ENCODE measurements around the gene EMD. TPM values are rescaled to one million over a fixed set of nuclear protein-coding genes. Genes with fewer than 3 reads are reported as not detected.
"Not testable (repeated sequence)": the region's sequence is repeated elsewhere in the genome, so short reads cannot be mapped to it uniquely, and the experiment has no call there.

The EMD gene
- total RNA-seq, 1 experiment from 2014 or later, result 69.3 TPM

DNA sequence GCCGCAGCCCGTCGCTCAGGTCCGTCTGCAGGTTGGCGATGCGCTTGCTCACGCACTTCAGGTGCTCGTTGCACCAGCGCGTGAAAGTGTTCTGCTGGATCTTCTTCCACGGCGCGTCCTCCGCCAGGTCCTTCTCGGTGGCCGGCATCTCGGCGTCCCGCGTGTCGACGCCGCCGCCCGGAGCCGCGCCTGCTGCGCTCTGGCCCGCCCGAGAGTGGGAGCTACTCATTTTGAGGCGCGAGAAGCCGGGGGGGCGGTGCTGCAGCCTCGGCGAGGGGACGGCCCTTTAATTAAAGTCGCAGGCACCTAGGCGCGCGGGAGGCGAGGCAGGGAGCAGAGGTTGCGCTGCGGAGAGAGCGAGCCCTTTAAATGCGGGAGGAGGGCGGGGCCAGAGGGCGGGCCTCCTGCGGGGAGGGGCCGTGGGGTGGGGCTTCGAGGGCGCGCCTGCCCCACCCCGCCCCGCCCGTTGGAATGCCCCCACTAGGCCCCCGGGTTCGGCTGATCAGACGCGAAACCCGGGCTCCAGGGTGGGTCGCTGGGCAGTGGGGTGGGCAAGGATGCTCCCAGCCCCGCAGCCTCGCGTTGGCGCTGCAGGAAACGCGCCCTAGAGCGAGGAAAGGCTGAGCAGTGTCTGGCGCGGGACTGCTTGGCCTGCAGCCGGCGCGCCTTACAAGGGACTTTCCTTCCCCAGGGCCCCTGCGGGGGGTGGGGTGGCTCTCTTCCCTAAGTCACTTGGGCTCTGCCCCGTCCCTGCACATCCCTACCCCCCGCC lies 7.9 kb upstream of the EMD start:
- DNase-seq (ENCODE audit: low spot score), result peak; percentile 93

DNA sequence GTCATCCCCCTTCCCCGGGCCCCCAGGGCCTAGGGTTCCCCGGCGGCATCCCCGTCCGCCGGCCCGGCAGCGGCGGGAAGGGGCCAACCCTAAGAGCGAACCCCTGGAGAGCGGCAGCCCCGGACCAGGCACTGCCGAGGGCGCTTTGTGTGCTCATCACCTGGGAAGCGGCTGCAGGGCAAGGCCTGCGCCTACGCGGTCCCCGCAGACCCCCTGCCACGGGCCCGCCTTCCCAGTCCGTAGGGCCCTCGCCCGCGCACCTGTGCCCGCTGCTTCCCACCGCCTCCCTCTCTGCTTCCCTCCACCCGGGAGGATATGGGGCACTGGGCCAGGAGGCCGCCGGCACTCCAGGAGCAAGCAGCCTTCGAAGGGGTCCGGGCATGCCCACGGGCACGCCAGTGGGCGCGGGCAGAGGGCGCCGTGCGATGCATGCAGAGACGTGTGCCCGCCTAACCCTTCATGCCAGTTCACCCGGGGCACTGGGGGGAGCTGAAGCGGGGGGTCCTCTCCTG lies 7.2 kb upstream of the EMD start:
- DNase-seq (ENCODE audit: low spot score), result no peak

DNA sequence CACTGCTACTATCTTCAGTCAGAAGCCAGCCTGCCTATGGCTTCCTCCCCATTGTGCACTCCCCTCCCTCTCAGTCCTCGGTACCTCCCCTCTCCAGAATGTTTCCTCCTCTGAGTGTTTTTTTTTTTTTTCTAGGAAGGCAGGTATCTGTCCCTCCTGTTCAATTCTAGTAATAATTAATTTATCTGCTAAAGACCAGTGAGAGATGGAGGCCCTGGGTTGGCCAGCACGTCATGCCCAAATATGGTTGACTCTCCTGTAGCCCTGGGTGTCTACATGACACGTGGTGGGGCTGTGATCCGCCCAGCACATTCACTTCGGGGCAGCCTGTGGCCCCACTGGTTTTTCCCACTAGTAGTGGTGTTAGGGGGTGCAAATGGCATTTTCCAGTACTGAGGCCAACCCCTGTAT lies 6.5 kb upstream of the EMD start:
- DNase-seq (ENCODE audit: low spot score), result no peak

DNA sequence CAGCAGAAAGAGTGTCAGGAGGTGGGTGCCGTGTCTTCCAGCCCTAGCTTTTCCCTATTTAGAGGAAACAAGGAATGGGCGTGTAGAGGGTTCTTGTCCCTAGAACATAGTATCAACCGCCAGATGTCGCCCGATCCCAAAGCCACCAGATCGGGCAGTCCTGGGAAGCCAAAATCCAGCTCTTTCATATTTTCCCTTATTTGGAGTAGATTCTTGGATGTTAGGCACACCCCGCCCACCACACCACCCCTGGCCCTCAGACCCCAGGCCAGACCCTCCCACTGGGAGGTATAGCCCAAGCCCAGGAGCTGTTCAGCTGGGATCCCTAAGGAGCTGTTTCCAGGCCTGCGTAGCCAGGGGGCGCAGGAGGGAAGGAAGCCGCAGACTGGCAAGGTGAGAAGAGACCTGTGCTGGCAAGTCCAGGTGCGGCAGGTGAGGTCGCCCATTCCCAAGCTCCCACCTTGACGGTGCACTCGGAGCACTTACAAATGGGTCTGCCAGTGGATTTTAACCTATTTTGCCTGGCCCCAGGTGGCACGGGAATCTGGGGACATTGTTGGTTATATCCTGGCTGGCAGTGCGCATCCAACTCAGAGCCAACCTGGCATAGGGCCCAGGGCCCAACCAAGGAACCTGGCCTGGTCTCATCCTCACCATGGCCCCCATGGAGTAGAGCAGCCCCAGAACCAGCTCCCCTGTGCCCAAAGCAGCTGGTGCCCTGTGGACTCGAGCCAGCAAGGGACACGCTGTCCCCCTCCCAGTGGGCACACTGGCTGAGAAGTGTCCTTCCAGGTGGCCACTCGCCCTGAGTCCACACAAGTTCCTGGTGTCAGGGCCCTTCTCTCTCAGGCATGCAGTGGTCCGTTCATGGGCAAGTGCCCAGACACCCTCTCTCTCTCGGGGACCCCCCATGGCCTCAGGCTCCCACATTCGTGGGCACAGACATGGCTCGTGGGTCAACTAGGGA lies 5.5 kb upstream of the EMD start:
- peak; percentile 78 for DNase-seq (ENCODE audit: low spot score)

DNA sequence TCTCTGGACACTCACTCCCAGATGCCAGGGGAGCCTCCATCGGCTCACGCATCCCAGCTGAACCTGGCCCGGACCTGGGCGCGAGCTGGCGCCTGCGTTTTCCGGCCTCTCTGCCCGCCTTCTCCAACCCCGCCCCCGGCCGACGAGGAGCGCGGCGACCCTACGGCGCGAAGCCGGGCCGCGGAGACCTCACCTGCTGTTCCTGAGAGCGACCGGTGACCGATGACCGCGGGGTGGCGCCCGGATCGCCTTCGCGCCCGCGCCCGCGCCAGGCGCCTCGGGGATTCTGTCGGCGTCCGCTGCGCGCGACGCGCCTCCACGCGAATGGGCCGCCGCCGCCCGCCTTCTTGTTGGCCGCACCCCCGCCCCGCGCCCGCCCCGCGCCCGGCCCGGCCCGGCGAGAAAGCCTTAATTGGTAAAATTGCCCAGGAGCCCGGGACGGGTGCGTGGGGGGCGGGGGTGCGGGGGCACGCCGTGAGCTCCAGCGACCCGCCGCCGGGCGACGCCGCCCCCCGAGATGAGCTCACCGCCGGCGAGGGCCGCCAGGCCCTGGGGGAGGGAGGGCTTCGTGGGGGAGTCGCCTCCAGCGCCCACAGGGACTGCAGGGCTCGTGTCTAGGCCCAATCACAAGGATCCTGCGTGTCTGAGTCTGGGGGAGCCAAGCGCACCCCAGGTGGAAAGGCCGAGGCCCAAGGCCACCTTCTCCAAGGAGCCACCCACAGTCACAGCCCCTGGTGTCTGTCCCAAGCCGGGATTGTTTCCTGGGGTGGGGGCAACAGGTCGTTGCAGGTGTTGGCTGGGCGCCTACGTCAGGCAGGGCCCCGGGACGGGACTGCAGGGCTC lies 4.6 kb upstream of the EMD start, which contains the start of gene FLNA:
FLNA (minus strand) TSS at position 322 of the 843 bp plus-strand sequence. CDS start 3,389 bp downstream, outside the sequence.
- no peak for DNase-seq (ENCODE audit: low spot score)

GRCh38 chrX:154375156-154375504 lies 4.0 kb upstream of the EMD start:
- DNase-seq (ENCODE audit: low spot score), result no peak

- no peak for DNase-seq (ENCODE audit: low spot score)
These were observed 2.3 kb upstream of the EMD start for GRCh38 chrX:154376774-154377173.

DNA sequence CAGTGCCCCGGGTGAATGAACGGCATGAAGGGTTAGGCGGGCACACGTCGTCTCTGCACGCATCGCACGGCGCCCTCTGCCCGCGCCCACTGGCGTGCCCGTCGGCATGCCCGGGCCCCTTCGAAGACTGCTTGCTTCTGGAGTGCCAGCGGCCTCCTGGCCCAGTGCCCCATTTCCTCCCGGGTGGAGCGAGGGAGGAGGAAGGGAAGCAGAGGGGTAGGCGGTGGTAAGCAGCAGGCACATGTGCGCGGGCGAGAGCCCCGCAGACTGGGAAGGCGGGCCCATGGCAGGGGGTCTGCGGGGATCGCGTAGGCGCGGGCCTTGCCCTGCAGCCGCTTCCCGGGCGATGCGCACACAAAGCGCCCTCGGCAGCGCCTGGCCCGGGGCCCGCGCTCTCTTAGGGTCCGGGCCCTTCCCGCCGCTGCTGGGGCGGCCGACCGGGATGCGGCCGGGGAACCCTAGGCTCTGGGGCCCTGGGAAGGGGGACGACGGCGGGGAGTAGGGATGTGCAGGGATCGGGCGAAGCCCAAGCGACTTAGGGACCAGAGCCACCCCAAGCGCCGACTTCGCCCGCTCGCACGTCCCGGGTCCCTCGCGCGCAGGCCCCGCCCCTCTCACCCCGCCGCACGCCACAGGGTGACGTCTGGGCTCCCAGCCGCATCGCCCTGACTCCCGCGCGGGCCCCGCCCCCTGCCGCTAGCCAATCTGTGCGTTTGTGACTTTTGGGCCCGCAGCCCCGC lies 866 bp upstream of the EMD start:
- DNase-seq (ENCODE audit: low spot score), result peak; percentile 60

DNA sequence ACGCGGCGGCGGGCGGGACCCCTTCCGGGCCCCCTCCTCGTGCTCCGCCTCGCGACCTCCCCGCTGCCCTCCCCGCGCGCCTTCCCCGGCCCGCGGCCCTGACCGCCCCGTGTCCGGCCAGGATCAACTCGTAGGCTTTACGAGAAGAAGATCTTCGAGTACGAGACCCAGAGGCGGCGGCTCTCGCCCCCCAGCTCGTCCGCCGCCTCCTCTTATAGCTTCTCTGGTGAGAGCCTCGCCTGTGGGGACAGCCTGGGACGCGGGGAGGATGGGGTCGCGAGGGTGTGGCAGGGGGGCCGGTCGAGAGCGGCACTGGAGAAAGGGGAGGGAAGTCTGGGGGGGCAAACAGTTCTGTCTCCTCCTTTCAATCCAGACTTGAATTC lies 465 bp downstream of the EMD start:
- DNase-seq (ENCODE audit: low spot score), result no peak

- no peak for DNase-seq (ENCODE audit: low spot score)
These were observed 1.1 kb downstream of the EMD start for GRCh38 chrX:154380153-154380552.

- no peak for DNase-seq (ENCODE audit: low spot score)
These were observed 1.7 kb downstream of the EMD start for GRCh38 chrX:154380787-154381186.

DNA sequence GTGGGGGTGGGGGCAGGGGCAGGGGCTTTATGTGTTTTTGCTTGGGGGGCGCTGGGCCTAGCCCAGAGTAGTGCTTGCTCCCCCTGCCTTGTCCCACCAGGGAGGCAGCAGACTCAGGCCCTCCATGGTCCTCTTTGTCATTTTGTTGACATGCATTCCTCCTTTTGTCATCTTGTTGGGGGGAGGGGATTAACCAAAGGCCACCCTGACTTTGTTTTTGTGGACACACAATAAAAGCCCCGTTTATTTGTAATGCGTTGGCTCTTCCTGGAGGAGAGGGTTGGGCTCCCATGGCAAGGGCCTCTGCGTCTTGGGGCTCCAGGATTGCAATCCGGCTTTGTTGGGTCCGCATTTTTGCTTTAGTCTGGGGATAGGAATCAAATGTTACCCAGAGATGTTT lies 2.2 kb downstream of the EMD start:
- no peak for DNase-seq (ENCODE audit: low spot score)

GRCh38 chrX:154382483-154383069 lies 3.5 kb downstream of the EMD start:
- no peak for DNase-seq (ENCODE audit: low spot score)

- DNase-seq (ENCODE audit: low spot score), result no peak
These were observed 4.5 kb downstream of the EMD start for GRCh38 chrX:154383359-154384283.

GRCh38 chrX:154384284-154384892 lies 5.3 kb downstream of the EMD start:
- no peak for DNase-seq (ENCODE audit: low spot score)

- not testable (repeated sequence) for DNase-seq (ENCODE audit: low spot score)
These were observed 9.0 kb downstream of the EMD start for GRCh38 chrX:154388094-154388493.

- not testable (repeated sequence) for DNase-seq (ENCODE audit: low spot score)
These were observed 9.6 kb downstream of the EMD start for GRCh38 chrX:154388649-154389048.

DNA sequence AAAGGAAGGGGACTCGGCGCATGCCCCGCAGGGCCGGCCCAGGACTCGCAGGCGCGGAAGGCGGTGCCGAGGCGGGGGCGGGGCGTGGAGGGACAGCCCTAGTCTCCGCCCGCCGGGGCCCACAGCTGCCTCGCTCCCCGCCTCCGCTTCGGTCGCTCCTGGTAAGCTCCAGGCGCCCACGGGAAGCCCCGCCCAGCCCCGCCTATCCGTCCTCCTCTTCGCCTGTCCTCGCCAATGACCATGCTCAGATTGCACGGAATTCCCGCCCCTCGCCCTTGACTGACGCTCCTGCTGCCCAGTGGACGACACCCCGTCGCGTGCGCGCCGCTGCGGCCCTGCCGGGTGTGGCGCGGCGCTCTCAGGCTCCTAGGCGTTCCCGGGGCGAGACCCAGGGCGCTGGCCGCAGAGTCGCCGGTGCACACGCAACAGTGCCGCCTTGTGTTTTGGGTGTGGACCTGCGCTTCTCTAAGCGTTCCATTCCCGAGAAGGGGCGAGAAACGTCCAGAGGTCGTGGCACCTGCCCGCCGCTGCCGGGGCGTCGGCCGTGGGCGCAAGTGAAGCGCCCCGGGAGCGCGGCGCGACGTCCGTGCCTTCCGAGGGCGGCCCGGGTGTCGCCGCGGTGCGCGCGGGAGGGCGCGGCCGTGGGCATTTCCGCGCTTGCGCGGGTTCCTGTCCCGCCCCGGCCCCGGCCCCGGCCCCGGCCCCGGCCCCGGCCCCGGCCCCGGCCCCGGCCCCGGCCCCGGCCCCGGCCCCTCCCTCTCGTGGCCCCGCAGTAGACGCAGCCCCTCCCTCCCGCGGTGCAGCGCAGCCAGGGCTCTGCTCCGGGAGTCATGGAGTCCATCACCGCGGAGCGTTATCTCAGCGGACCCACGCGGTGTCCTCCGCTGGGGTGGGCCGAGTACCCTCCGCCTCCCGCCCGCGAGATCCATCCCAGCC lies 11.0 kb downstream of the EMD start:
- DNase-seq (ENCODE audit: low spot score), result not testable (repeated sequence)
